Breast epithelium (tissue), 3 donors: ENCODE data around the gene RUVBL1.

Experiments used
- CTCF ChIP-seq, 3 donors: fragments of 450-650 bp; IDR thresholded peaks; one replicate each; pipeline ENCODE4 v1.5.1; 2016 to 2017; ENCODE audit warnings: antibody characterized with exemption in 3 of 3, mild to moderate bottlenecking in 3 of 3, moderate library complexity in 3 of 3
- POLR2A ChIP-seq: fragments of 450-650 bp; IDR thresholded peaks from one replicate; pipeline ENCODE4 v1.6.1; 2016; ENCODE audit warnings: antibody characterized with exemption, mild to moderate bottlenecking, moderate library complexity

DNA sequence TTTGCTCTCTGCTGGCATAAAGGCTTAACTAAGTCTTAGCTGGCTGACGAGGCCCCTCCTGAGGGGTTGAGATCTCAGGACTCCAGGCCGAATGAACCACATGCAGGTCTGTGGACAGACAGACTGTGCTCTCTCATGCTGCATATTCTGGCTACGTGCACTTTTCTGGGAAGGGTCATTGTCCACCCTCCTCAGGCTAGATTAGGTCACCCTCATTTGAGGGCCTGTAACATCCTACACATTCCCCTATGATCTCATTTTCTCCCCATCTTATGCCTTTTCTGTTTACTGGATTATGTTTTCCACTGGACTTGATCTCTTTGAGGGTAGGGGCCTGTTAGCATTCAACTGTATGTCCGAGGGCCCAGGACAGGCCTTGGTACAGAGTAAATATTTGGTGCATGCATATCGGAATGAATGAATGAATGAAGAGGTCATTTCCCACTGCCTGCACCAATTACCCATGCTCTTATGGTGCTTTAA, 43.4 kb upstream of the RUVBL1 start:
- TF ChIP-seq CTCF (IDR thresholded peaks at IDR 0.05) (no peak), POLR2A (no peak)
